LNCAP (cell line): ENCODE results near the gene CCL27.
A peak's percentile ranks its signal among the peaks of the same experiment; 100 is the strongest.

ENCODE experiments used
- CTCF ChIP-seq: fragments of 450-650 bp; IDR thresholded peaks from 2 replicates; pipeline ENCODE4 v1.5.1; 2017; ENCODE audit warnings: mild to moderate bottlenecking

CCL27 gene

GRCh38 chr9:34647084-34647403 is 15.4 kb downstream of the CCL27 start:
- TF ChIP-seq CTCF: no peak; the same call in 1 of the 2 replicates

- peak; percentile 57 for TF ChIP-seq CTCF
These were observed 16.0 kb downstream of the CCL27 start, which contains the start of gene GALT for GRCh38 chr9:34646211-34647083. Gene GALT (plus strand): TSS chr9:34646675. CDS start chr9:34646705, 30 bp downstream.

- no peak for TF ChIP-seq CTCF
These were observed 17.6 kb downstream of the CCL27 start for GRCh38 chr9:34644766-34645314.

GRCh38 chr9:34642679-34643078 is 19.8 kb downstream of the CCL27 start:
- TF ChIP-seq CTCF: no peak

GRCh38 chr9:34638138-34638445 is 24.4 kb downstream of the CCL27 start:
- TF ChIP-seq CTCF: no peak

GRCh38 chr9:34637356-34638137 is 24.9 kb downstream of the CCL27 start, which contains the start of gene SIGMAR1:
Gene SIGMAR1 (minus strand): TSS chr9:34637787. CDS start chr9:34637697, 90 bp downstream.
- TF ChIP-seq CTCF: no peak

- TF ChIP-seq CTCF: no peak
These were observed 25.6 kb downstream of the CCL27 start for GRCh38 chr9:34636791-34637355.
